Keratinocyte (primary cell): Measurements from ENCODE around the gene ZC3H10.

Experiments
- EZH2 ChIP-seq: IDR thresholded peaks from one replicate; pipeline ENCODE4 v1.6.1; 2012; ENCODE audit warnings: inconsistent platforms, mild to moderate bottlenecking, low read length, moderate library complexity
- TF ChIP-seq, protein P1 (sequence below), 3 experiments: IDR thresholded peaks in 1 of 3; conservative IDR thresholded peaks in 1 of 3; optimal IDR thresholded peaks in 1 of 3; 2 replicates in 2 of 3; 3 replicates in 1 of 3; pipeline versions ENCODE3 to v1.5.1; 2011; ENCODE audit warnings: low read length in 3 of 3, mild to moderate bottlenecking in 3 of 3, moderate library complexity in 2 of 3, control low read depth in 1 of 3, inconsistent platforms in 1 of 3; ENCODE audit not compliant: insufficient read depth in 2 of 3; ENCODE audit errors: extremely low read depth in 1 of 3

GRCh38 chr12:56151672-56152131 lies 33.6 kb downstream of the ZC3H10 start:
- no peak for TF ChIP-seq EZH2
- TF ChIP-seq, protein P1, sequence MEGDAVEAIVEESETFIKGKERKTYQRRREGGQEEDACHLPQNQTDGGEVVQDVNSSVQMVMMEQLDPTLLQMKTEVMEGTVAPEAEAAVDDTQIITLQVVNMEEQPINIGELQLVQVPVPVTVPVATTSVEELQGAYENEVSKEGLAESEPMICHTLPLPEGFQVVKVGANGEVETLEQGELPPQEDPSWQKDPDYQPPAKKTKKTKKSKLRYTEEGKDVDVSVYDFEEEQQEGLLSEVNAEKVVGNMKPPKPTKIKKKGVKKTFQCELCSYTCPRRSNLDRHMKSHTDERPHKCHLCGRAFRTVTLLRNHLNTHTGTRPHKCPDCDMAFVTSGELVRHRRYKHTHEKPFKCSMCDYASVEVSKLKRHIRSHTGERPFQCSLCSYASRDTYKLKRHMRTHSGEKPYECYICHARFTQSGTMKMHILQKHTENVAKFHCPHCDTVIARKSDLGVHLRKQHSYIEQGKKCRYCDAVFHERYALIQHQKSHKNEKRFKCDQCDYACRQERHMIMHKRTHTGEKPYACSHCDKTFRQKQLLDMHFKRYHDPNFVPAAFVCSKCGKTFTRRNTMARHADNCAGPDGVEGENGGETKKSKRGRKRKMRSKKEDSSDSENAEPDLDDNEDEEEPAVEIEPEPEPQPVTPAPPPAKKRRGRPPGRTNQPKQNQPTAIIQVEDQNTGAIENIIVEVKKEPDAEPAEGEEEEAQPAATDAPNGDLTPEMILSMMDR (optimal IDR thresholded peaks at IDR 0.05 in 1 of 3, IDR thresholded peaks at IDR 0.05 in 1 of 3, conservative IDR thresholded peaks at IDR 0.05 in 1 of 3; ENCODE audit: extremely low read depth in 1 of 3, insufficient read depth in 2 of 3, low read length in 3 of 3) = peak in 2 of 3 experiments; percentile 71 to 82
